Activated CD8-positive, alpha-beta T cell treated with anti-CD3 and anti-CD28 coated beads for 36 hours (primary cell): Measurements from ENCODE around the gene RASAL3. TPM values are rescaled to one million over a fixed set of nuclear protein-coding genes. Genes with fewer than 3 reads are reported as not detected.
A peak's percentile ranks its signal among the peaks of the same experiment; 100 is the strongest.

Source experiments
- ATAC-seq: fragments of 200-7000 bp; cut with Tn5 transposase; one replicate; pipeline ENCODE4 v1.10.0; 2021; ENCODE audit warnings: mild to moderate bottlenecking, moderate library complexity
- CTCF ChIA-PET: fragments of 350-600 bp; sonication (Branson Sonifier 250); formaldehyde crosslinking; loops from one replicate; lab custom pipeline; 2021; ENCODE audit warnings: antibody characterized with exemption; lab: Charles Lee
- POLR2A ChIA-PET: fragments of 350-600 bp; sonication (Branson Sonifier 250); formaldehyde crosslinking; loops from one replicate; lab custom pipeline; 2021; ENCODE audit warnings: antibody characterized with exemption; lab: Charles Lee
- DNase-seq: peaks from one replicate; pipeline ENCODE4 v3.0.0-alpha.2; 2020
- H3K27ac Mint-ChIP-seq: one replicate; pipeline ENCODE4 v1.8.0; 2021; ENCODE audit warnings: mild to moderate bottlenecking, mixed read lengths
- H3K27me3 Mint-ChIP-seq: one replicate; pipeline ENCODE4 v1.8.0; 2021; ENCODE audit warnings: mixed read lengths
- H3K36me3 Mint-ChIP-seq: one replicate; pipeline ENCODE4 v1.8.0; 2021; ENCODE audit warnings: low read depth, mixed read lengths
- H3K4me1 Mint-ChIP-seq: one replicate; pipeline ENCODE4 v1.8.0; 2021; ENCODE audit warnings: low read depth, mixed read lengths
- H3K4me3 Mint-ChIP-seq: one replicate; pipeline ENCODE4 v1.8.0; 2021; ENCODE audit warnings: mild to moderate bottlenecking, moderate library complexity, mixed read lengths
- H3K9me3 Mint-ChIP-seq: one replicate; pipeline ENCODE4 v1.8.0; 2021; ENCODE audit warnings: mixed read lengths
- intact Hi-C: fragments of 100-400 bp; cut with micrococcal nuclease; formaldehyde crosslinking; loops from one replicate; pipeline ENCODE4 v1.10.0; 2022
- total RNA-seq, 2 experiments: library from RNA; stranded (reverse); gene quantifications; one replicate each; pipeline ENCODE4 v1.2.3, GENCODE V29; 2021
- TF ChIP-seq, protein P1 (sequence below): fragments of 200-600 bp; IDR thresholded peaks from one replicate; pipeline ENCODE4 v1.8.0; 2022; ENCODE audit warnings: antibody characterized with exemption, mild to moderate bottlenecking

The RASAL3 gene
- total RNA-seq, 2 experiments from 2014 or later: 83.9 to 85.8 TPM

DNA sequence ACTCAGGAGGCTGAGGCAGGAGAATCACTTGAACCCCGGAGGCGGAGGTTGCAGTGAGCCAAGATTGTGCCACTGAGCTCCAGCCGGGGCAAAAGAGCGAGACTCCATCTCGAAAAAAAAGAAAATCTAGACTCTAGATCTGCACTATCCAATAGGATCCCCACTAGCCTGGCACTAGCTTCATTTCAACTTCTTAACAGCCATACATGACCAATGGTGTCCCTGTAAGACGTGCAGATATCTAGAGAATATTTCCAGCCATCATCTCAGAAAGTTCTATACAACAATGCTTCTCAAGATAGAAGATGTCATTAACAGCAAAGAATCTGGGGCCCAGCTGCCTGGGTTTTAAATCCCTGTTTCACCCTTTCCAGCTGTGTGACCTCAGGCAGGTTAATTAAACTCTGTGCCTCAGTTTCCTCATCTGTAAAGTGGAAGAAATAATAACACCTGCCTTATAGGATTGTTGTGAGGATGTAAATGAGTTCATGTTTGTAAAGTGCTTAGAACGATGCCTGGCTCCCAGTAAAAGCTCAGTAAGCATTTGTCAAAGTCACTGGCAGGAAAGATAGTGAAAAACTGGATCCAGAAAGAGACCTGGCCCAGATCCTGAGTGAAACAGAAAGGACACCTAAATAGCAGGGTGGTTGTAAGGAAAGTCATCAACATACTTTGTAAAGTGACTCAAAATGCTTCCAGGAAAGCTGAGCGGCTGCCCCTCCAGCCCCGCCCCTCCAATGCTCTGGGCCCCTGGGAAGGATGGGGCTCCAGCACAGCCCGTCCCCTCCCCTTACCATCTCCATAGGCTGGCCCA is 28.1 kb downstream of the RASAL3 start:
- ChIA-PET POLR2A (interaction anchor here (0.6 to 1.9 kb wide), 3 partner anchors 11 to 60 kb away, joined by 3 to 8 read pairs (median 3); partner anchors contain the start of gene AKAP8L), CTCF (interaction anchor here (0.6 to 2.3 kb wide), 5 partner anchors 17 to 120 kb away, joined by 3 to 9 read pairs (median 3); partner anchors contain the start of gene AKAP8L)
- ATAC-seq: no peak
- Mint-ChIP-seq H3K36me3 (peaks cover 8% of the 10 kb centered on the region), H3K4me1 (peaks cover 19% of the 10 kb centered on the region), H3K27ac (peak overlapping the region; percentile 11), H3K27me3 (no peaks in the 10 kb centered on the region), H3K4me3 (no peak overlapping the region), H3K9me3 (no peaks in the 10 kb centered on the region)
- intact Hi-C loops: no loop called here
- TF ChIP-seq, protein P1, sequence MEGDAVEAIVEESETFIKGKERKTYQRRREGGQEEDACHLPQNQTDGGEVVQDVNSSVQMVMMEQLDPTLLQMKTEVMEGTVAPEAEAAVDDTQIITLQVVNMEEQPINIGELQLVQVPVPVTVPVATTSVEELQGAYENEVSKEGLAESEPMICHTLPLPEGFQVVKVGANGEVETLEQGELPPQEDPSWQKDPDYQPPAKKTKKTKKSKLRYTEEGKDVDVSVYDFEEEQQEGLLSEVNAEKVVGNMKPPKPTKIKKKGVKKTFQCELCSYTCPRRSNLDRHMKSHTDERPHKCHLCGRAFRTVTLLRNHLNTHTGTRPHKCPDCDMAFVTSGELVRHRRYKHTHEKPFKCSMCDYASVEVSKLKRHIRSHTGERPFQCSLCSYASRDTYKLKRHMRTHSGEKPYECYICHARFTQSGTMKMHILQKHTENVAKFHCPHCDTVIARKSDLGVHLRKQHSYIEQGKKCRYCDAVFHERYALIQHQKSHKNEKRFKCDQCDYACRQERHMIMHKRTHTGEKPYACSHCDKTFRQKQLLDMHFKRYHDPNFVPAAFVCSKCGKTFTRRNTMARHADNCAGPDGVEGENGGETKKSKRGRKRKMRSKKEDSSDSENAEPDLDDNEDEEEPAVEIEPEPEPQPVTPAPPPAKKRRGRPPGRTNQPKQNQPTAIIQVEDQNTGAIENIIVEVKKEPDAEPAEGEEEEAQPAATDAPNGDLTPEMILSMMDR: no peak
- DNase-seq: no peak

DNA sequence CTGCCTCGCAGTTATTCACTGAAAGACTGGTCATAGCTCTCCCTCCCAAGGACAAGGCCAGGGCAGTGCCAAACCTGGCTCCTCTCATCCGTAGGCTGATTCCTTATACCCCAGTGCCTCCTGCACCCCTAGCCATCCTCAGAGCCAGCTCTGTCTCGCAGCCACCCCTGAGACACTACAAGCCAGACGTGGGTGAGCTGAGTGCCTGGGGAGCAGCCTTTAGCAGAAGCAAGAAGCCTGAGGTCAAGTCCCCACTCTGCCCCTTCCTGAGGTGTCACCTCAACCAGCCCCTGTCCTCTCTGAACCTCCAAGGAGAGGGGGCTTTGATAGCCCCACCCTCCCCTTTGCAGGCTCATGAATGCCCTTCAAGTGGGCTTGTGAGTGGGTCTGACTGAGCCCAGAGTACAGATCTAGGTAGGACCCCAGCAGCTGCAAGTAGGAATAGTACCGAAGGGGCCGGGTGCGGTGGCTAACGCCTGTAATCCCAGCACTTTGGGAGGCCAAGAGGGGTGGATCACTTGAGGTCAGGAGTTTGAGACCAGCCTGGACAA is 30.8 kb downstream of the RASAL3 start:
- Mint-ChIP-seq H3K27ac (peak overlapping the region; percentile 86), H3K9me3 (no peaks in the 10 kb centered on the region), H3K4me3 (peak overlapping the region; percentile 82), H3K36me3 (peaks cover 14% of the 10 kb centered on the region), H3K27me3 (no peaks in the 10 kb centered on the region), H3K4me1 (peaks cover 28% of the 10 kb centered on the region)
- ChIA-PET POLR2A (interaction anchor here (0.6 to 6.8 kb wide), 15 partner anchors 8 to 624 kb away, joined by 3 to 89 read pairs (median 4); partner anchors contain the start of genes AKAP8, AKAP8L and WIZ), CTCF (interaction anchor here (0.7 to 2.9 kb wide), 7 partner anchors 14 to 123 kb away, joined by 3 to 19 read pairs (median 5); partner anchors contain the start of gene AKAP8L)
- TF ChIP-seq, protein P1: no peak
- ATAC-seq: no peak
- DNase-seq: no peak
- intact Hi-C loops: no loop called here

DNA sequence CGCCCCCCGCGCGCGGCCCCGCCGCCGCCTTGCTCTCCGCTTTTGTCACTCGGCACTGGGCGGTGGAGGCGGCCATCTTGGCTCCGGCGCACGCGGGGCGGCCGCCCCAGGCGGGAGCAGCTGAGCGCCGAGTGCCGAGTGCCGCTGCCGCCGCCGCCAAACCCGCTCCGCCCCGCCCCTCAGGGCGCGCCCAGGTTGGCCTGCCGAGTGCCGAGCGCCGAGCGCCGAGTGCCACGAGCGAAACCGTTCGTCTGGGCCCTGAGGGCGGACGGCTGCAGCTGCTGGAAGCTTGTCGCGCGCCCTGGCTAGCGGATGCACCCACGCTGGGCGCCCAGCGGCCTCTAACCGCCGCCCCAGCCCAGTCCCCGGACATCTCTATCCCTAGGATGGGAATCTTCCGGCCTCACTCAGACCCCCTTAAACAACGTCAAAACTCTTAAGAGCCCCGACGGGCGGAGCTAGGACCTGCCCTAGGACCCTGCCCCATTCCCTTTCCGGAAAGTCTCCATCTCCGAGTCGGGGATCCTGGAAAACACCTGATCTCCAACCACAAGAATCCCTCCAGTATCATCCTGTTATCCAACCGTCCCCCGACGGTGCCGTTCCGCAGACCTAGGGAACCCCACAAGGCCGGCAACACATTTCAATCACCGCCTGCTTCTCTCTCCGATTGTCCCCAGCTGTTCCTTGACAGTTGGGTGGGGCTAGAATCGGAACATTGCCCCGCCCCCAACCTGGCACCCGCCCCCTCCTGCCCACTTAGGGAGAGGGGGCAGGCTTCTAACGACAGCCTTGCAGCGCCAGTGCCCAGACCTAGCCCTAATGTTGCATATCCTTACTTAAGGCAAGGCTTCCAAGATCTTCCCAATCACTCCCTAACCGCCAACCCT is 31.5 kb downstream of the RASAL3 start:
- H3K4me1 Mint-ChIP-seq: peaks cover 28% of the 10 kb centered on the region
- H3K36me3 Mint-ChIP-seq: peaks cover 15% of the 10 kb centered on the region
- POLR2A ChIA-PET: interaction anchor here (0.6 to 6.8 kb wide), 18 partner anchors 8 to 625 kb away, joined by 3 to 89 read pairs (median 4); partner anchors contain the start of genes AKAP8, AKAP8L and WIZ
- H3K4me3 Mint-ChIP-seq: peak overlapping the region; percentile 82
- ATAC-seq: peak; percentile 93
- H3K27me3 Mint-ChIP-seq: no peaks in the 10 kb centered on the region
- no peaks in the 10 kb centered on the region for H3K9me3 Mint-ChIP-seq
- intact Hi-C loops: no loop called here
- CTCF ChIA-PET: interaction anchor here (0.7 to 2.9 kb wide), 7 partner anchors 13 to 124 kb away, joined by 3 to 19 read pairs (median 5); partner anchors contain the start of gene AKAP8L
- TF ChIP-seq, protein P1: no peak
- DNase-seq: peak; percentile 94
- H3K27ac Mint-ChIP-seq: peak overlapping the region; percentile 86

DNA sequence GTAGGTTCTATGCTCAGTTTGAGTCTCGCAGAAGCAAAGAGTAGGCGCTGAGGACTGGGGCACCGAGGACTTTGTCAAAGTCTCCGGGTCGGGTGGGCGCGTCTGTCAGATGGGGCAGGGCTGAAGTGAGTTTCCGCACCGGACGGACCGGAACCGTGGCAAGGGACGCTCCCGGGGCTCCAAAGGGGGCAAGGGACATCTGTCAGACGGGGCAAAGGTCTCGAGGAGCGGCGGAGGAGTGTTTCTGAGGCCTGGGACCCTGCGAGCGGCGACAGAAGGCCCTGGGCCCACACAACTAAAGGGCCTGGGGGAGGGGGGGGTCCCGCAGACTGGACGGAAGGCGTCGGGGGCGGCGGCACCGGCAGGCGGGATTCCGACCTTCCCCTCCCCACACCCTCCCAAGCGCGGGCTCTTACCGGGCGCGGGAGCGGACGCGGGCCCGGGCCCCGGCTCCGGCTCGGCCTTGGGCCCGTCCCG is 32.3 kb downstream of the RASAL3 start:
- TF ChIP-seq, protein P1: no peak
- ATAC-seq (peak; percentile 18), DNase-seq (peak; percentile 55)
- intact Hi-C loops: no loop called here
- peaks cover 28% of the 10 kb centered on the region for H3K4me1 Mint-ChIP-seq
- no peaks in the 10 kb centered on the region for H3K9me3 Mint-ChIP-seq
- ChIA-PET POLR2A (interaction anchor here (0.8 to 6.8 kb wide), 11 partner anchors 12 to 94 kb away, joined by 3 to 89 read pairs (median 4); partner anchors contain the start of genes AKAP8 and AKAP8L), CTCF (interaction anchor here (1.3 to 4.6 kb wide), 7 partner anchors 10 to 124 kb away, joined by 3 to 34 read pairs (median 6); partner anchors contain the start of gene AKAP8L)
- no peaks in the 10 kb centered on the region for H3K27me3 Mint-ChIP-seq
- peak overlapping the region; percentile 91 for H3K27ac Mint-ChIP-seq
- peak overlapping the region; percentile 91 for H3K4me3 Mint-ChIP-seq
- peaks cover 21% of the 10 kb centered on the region for H3K36me3 Mint-ChIP-seq
